Kidney (tissue), 14 donors: Measurements from ENCODE around the gene SPPL2B. TPM values are rescaled to one million over a fixed set of nuclear protein-coding genes. Genes with fewer than 3 reads are reported as not detected.

Experiments used
- DNase-seq, 5 donors: peaks; one replicate each; pipeline ENCODE4 v3.0.0-alpha.2; 2013 to 2020
- FAIRE-seq: peaks from 2 replicates; lab custom pipeline; 2012; peaks lifted over from hg19 to GRCh38; lab: Jason Lieb, UNC
- H3K27ac ChIP-seq, 2 donors: one replicate each; pipeline ENCODE4 v1.7.0; 2013; ENCODE audit warnings: low read depth in 2 of 2, low read length in 2 of 2, inconsistent platforms in 1 of 2
- H3K27me3 ChIP-seq: one replicate; pipeline ENCODE4 v1.7.1; 2013; ENCODE audit warnings: low read length, inconsistent platforms; ENCODE audit not compliant: control insufficient read depth, insufficient read depth
- H3K36me3 ChIP-seq, 3 donors: one replicate each; pipeline versions ENCODE4 v1.7.0 to v1.7.1; 2013; ENCODE audit warnings: low read length in 3 of 3, control low read depth in 1 of 3, inconsistent platforms in 1 of 3; ENCODE audit not compliant: insufficient read depth in 3 of 3, control insufficient read depth in 2 of 3
- H3K4me1 ChIP-seq, 3 donors: one replicate each; pipeline versions ENCODE4 v1.7.0 to v1.7.1; 2013; ENCODE audit warnings: low read length in 3 of 3, inconsistent platforms in 1 of 3, low read depth in 1 of 3; ENCODE audit not compliant: control insufficient read depth in 2 of 3, insufficient read depth in 2 of 3
- H3K4me3 ChIP-seq, 3 donors: one replicate each; pipeline versions ENCODE4 v1.7.0 to v1.8.1; 2013; ENCODE audit warnings: low read length in 3 of 3, control low read depth in 1 of 3, inconsistent platforms in 1 of 3
- H3K9ac ChIP-seq, 3 donors: one replicate each; pipeline versions ENCODE4 v1.7.0 to v1.7.1; 2013; ENCODE audit warnings: low read length in 3 of 3, control low read depth in 1 of 3, inconsistent platforms in 1 of 3
- H3K9me3 ChIP-seq, 3 donors: one replicate each; pipeline versions ENCODE4 v1.7.0 to v1.7.1; 2013; ENCODE audit warnings: low read length in 3 of 3, control low read depth in 1 of 3, inconsistent platforms in 1 of 3; ENCODE audit not compliant: control insufficient read depth in 2 of 3, insufficient read depth in 1 of 3
- intact Hi-C: fragments of 100-400 bp; cut with DNase I; formaldehyde crosslinking; loops from one replicate; pipeline ENCODE4 v1.11.1; 2022
- polyA plus RNA-seq: library from polyadenylated mRNA; stranded (reverse); fragments of 350-450 nt; fragmentation: Illumina TruSeq; extraction: RNeasy Lipid Tissue Mini Kit (QIAGEN cat#74804); gene quantifications from one replicate; pipeline ENCODE4 v1.2.3, GENCODE V29; 2014; ENCODE audit warnings: low read depth, low replicate concordance; ENCODE audit not compliant: insufficient read depth
- total RNA-seq: library from RNA; stranded (reverse); fragmentation: NEBNext Ultra II Directional; extraction: Animal tissue kit (Norgen Biotek cat#: 25700); gene quantifications from one replicate; pipeline ENCODE4 v1.2.1, GENCODE V29; 2021
- TF ChIP-seq, protein P1 (sequence below): IDR thresholded peaks from 3 replicates; pipeline ENCODE4 v1.5.1; 2012; ENCODE audit warnings: mild to moderate bottlenecking, moderate library complexity, borderline replicate concordance; ENCODE audit not compliant: insufficient read depth; ENCODE audit errors: extremely low read depth
- donor health status: control.
- donor health status: control.
- donor health status: control.
- donor health status: control.
- donor health status: control.
- donor health status: DM: yes; HTN: yes; CAD: no.
- donor health status: Normal renal cell carcinoma (clear cell type).

The SPPL2B gene
- total and polyA plus RNA-seq, 2 donors from 2014 or later, result 25.3 to 94.1 TPM

DNA sequence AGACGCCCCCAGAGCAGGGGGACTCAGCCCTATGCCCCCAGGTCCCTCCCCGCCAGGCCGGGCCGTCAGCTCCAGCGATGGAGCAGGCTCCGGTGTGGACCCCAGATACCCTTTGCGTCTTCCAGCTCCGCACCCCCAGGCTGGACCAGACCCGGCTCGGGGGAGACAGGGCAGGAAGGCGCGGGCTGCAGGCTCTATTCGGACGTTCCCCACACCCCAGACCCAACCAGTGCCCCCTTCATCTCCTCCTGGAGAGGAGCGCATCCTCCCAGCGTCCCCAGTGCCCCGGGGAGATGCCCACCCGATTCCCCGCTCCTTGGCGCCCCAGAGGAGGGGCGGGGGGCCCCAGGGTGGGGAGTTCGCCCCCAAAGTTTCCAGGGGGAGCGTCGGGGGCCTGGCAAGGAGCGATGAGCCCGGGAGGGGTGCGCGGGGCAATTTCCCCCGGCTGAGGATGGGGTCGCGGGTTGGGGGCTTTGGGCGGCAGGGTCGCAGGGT lies 20.9 kb upstream of the SPPL2B start:
- Histone ChIP-seq H3K9ac (no peak overlapping the region), H3K4me3 (no peak overlapping the region), H3K27me3 (peaks cover 2% of the 10 kb centered on the region), H3K27ac (no peak overlapping the region), H3K36me3 (no peaks in the 10 kb centered on the region), H3K9me3 (no peaks in the 10 kb centered on the region), H3K4me1 (no peaks in the 10 kb centered on the region)
- no peak for FAIRE-seq
- intact Hi-C loops, result no loop called here
- no peak for DNase-seq
- TF ChIP-seq, protein P1, sequence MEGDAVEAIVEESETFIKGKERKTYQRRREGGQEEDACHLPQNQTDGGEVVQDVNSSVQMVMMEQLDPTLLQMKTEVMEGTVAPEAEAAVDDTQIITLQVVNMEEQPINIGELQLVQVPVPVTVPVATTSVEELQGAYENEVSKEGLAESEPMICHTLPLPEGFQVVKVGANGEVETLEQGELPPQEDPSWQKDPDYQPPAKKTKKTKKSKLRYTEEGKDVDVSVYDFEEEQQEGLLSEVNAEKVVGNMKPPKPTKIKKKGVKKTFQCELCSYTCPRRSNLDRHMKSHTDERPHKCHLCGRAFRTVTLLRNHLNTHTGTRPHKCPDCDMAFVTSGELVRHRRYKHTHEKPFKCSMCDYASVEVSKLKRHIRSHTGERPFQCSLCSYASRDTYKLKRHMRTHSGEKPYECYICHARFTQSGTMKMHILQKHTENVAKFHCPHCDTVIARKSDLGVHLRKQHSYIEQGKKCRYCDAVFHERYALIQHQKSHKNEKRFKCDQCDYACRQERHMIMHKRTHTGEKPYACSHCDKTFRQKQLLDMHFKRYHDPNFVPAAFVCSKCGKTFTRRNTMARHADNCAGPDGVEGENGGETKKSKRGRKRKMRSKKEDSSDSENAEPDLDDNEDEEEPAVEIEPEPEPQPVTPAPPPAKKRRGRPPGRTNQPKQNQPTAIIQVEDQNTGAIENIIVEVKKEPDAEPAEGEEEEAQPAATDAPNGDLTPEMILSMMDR, result no peak

DNA sequence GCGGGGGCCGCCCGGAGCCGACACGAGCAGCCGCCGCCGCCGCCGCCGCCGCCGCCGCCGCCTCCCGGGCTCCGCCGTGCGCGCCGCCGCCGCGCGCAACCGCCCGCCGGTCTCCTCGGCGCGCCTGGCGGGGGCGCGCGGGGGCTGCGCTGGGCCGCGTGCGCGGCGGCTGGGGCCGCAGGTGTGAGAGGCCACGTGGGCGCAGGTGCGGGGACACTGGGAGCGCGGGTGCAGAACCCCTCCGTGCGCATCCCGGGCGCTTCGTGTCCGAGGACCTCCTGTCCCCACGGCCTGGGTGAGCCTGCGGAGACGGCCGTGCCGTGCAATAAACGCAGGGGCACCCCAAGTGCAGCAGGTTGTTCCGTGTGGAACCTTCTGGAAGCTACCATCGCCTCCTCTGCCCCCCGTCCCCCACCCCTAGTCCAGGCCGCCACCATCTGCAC lies 20.3 kb upstream of the SPPL2B start, which contains the start of gene LINGO3:
Gene LINGO3 (minus strand): TSS at position 41 of the 443 bp plus-strand sequence. CDS start 16,378 bp downstream, outside the sequence.
- DNase-seq (no peak), FAIRE-seq (no peak)
- H3K36me3 ChIP-seq, result no peaks in the 10 kb centered on the region
- TF ChIP-seq, protein P1, result no peak
- no peak within 1 kb of the TSS for H3K27ac ChIP-seq
- no peak within 1 kb of the TSS for H3K4me3 ChIP-seq
- H3K9me3 ChIP-seq, result no peaks in the 10 kb centered on the region
- no peak within 1 kb of the TSS for H3K9ac ChIP-seq
- intact Hi-C loops, result no loop called here
- no peaks in the 10 kb centered on the region for H3K4me1 ChIP-seq
- H3K27me3 ChIP-seq, result peaks cover 2% of the 10 kb centered on the region

DNA sequence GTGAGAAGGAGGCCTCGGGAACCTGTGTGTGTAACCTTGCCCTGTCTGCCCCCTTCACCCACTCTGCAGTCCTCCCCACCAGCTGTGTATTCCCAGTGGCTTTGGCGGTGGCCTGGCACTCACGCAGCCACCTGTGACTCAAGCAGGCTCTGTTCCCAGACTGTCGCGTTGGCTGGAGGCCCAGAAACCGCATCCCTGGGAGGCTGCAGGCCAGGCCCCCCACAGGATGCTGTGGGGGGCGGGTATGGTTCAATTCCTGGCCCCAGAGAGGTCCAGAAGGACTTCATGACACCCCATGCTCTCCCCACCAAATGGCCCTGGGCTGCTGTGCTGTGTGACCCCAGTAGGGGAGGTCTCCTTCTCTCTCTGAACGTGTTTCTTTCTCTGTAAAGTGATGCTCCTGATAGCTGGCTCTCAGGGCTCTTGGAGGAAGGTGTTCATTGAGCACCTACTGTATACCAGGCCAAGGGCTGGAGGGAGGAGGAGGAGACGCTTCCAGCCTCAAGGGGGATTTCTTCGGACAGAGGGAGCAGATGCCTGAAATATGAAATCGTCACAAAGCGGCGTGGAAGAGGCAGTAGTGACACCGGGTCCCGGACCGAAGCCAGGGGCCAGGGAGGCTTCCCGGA lies 18.6 kb upstream of the SPPL2B start:
- intact Hi-C loops, result loop anchor here (10.0 kb wide), 1 partner anchor 155 kb away; the partner anchor contains the start of gene AP3D1
- Histone ChIP-seq H3K4me1 (no peaks in the 10 kb centered on the region), H3K9ac (no peak overlapping the region), H3K4me3 (no peak overlapping the region), H3K27ac (no peak overlapping the region), H3K27me3 (peaks cover 2% of the 10 kb centered on the region), H3K36me3 (no peaks in the 10 kb centered on the region), H3K9me3 (no peaks in the 10 kb centered on the region)
- DNase-seq, result no peak
- TF ChIP-seq, protein P1, result no peak
- FAIRE-seq, result no peak
